Measurements from ENCODE around the gene NAALADL2. TPM values are rescaled to one million over a fixed set of nuclear protein-coding genes. Genes with fewer than 3 reads are reported as not detected.
"Not testable (repeated sequence)": the region's sequence is repeated elsewhere in the genome, so short reads cannot be mapped to it uniquely, and the experiment has no call there.

The NAALADL2 gene
- total RNA-seq, 1 experiment from 2014 or later: not detected

DNA sequence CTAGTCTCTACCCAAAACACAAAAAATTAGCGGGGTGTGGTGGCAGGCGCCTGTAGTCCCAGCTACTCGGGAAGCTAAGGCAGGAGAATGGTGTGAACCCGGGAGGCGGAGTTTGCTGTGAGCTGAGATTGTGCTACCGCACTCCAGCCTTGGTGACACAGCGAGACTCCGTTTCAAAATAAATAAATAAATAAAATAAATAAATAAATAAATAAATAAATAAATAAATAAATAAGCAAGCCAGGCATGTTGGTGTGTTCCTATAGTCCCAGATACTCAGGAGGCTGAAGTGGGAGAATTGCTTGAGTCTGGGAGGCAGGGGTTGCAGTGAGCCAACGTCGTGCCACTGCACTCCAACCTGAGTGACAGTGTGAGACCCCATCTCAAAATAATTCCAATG lies 314.0 kb downstream of the NAALADL2 start:
- H3K9me2 ChIP-seq (replicated peaks; ENCODE audit: insufficient read depth, low read length); H4K20me1 ChIP-seq (ENCODE audit: insufficient read depth, low read depth, low read length); H3K36me3 ChIP-seq (ENCODE audit: insufficient read depth, low read length); H3K79me2 ChIP-seq (ENCODE audit: low read length); H3K4me2 ChIP-seq (ENCODE audit: low read depth, low read length, poor library complexity, severe bottlenecking); H3K4me1 ChIP-seq (ENCODE audit: low read length); H3K27ac ChIP-seq (ENCODE audit: low read length); H2AFZ ChIP-seq (ENCODE audit: low read length); DNase-seq; H3K4me3 ChIP-seq (ENCODE audit: low read length); H3K9ac ChIP-seq (ENCODE audit: low read length); H3K27me3 ChIP-seq (ENCODE audit: low read length): not testable (repeated sequence)
- H3K9me3 ChIP-seq (ENCODE audit: low read length): peaks cover 19% of the 10 kb centered on the region

DNA sequence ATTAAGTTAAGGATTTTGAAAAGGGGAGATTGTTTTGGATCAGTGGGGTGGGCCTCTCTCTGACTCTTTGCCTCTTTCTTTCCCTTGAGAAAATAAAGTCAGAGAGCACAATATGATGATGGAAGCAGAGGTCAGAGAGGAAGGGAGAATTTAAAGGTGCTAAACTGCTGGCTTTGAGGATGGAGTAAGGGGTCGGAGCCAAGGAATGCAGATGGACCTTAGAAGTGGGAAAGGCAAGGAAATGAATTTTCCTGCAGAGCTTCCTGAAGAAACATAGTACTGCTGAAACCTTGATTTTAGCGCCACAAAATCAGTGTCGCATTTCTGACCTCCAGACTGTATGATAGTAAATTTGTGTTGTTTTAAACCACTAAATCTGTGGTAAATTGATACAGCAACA lies 317.4 kb downstream of the NAALADL2 start:
- Histone ChIP-seq H4K20me1 (ENCODE audit: insufficient read depth, low read depth, low read length) (no peaks in the 10 kb centered on the region), H3K9me3 (ENCODE audit: low read length) (peaks cover 10% of the 10 kb centered on the region; the same call in 1 of the 2 replicates), H3K4me3 (ENCODE audit: low read length) (no peak overlapping the region), H3K4me2 (ENCODE audit: low read depth, low read length, poor library complexity, severe bottlenecking) (no peak overlapping the region), H3K27ac (ENCODE audit: low read length) (no peak overlapping the region), H3K4me1 (ENCODE audit: low read length) (no peaks in the 10 kb centered on the region), H3K36me3 (ENCODE audit: insufficient read depth, low read length) (no peaks in the 10 kb centered on the region), H3K9me2 (replicated peaks; ENCODE audit: insufficient read depth, low read length) (no peaks in the 10 kb centered on the region), H3K79me2 (ENCODE audit: low read length) (no peaks in the 10 kb centered on the region), H3K27me3 (ENCODE audit: low read length) (no peaks in the 10 kb centered on the region), H2AFZ (ENCODE audit: low read length) (no peak overlapping the region), H3K9ac (ENCODE audit: low read length) (no peak overlapping the region)
- DNase-seq: no peak

DNA sequence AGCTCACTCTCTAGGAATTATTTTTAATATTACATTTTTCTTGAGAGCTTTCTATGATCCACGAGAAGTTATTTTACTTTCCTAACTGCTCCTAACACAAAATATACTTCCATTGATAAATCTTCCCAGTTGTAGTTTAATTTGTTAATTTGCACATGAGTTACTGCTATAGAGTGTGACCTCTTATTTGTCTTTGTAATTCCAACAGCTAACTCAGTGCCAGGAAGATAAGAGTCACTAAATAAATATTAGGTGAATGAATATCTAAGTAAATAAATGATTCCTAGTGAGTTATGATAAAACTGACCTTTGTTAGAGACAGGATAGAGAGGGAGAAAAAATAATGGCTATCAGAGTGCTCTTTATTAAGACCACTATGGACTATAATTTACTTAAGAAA lies 319.9 kb downstream of the NAALADL2 start:
- Histone ChIP-seq H3K9me2 (replicated peaks; ENCODE audit: insufficient read depth, low read length) (no peaks in the 10 kb centered on the region), H3K27me3 (ENCODE audit: low read length) (no peaks in the 10 kb centered on the region), H3K9me3 (ENCODE audit: low read length) (peaks cover 12% of the 10 kb centered on the region; the same call in 1 of the 2 replicates), H2AFZ (ENCODE audit: low read length) (no peak overlapping the region), H3K79me2 (ENCODE audit: low read length) (no peaks in the 10 kb centered on the region), H4K20me1 (ENCODE audit: insufficient read depth, low read depth, low read length) (no peaks in the 10 kb centered on the region), H3K9ac (ENCODE audit: low read length) (no peak overlapping the region), H3K4me1 (ENCODE audit: low read length) (no peaks in the 10 kb centered on the region), H3K4me3 (ENCODE audit: low read length) (no peak overlapping the region), H3K27ac (ENCODE audit: low read length) (no peak overlapping the region), H3K36me3 (ENCODE audit: insufficient read depth, low read length) (no peaks in the 10 kb centered on the region), H3K4me2 (ENCODE audit: low read depth, low read length, poor library complexity, severe bottlenecking) (no peak overlapping the region)
- DNase-seq: no peak

DNA sequence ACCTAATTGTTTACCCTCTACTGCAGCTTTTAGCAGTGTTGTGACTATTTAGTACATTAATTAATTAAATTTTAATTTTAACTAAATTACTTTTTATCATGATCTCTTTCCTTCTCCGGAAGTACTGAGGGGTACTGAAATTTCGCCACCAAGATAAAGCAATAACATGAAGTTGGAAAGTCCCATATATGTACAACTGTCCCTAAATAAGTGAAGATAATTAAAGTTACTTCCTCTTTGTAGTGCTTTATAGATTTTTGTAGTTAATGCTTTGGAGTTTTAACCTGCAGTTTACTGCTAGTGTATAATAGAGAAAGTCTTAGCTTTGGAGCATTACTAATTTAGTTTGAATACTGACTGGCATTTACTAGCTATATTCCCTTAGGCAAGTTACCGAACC lies 325.3 kb downstream of the NAALADL2 start:
- no peak overlapping the region for H2AFZ ChIP-seq (ENCODE audit: low read length)
- no peak overlapping the region for H3K9ac ChIP-seq (ENCODE audit: low read length)
- H3K9me3 ChIP-seq (ENCODE audit: low read length): peaks cover 34% of the 10 kb centered on the region
- H3K4me3 ChIP-seq (ENCODE audit: low read length): no peak overlapping the region
- no peak for DNase-seq
- no peaks in the 10 kb centered on the region for H3K27me3 ChIP-seq (ENCODE audit: low read length)
- no peaks in the 10 kb centered on the region for H3K9me2 ChIP-seq (replicated peaks; ENCODE audit: insufficient read depth, low read length)
- H4K20me1 ChIP-seq (ENCODE audit: insufficient read depth, low read depth, low read length): no peaks in the 10 kb centered on the region
- no peaks in the 10 kb centered on the region for H3K36me3 ChIP-seq (ENCODE audit: insufficient read depth, low read length)
- no peaks in the 10 kb centered on the region for H3K4me1 ChIP-seq (ENCODE audit: low read length)
- H3K4me2 ChIP-seq (ENCODE audit: low read depth, low read length, poor library complexity, severe bottlenecking): no peak overlapping the region
- H3K27ac ChIP-seq (ENCODE audit: low read length): no peak overlapping the region
- H3K79me2 ChIP-seq (ENCODE audit: low read length): no peaks in the 10 kb centered on the region

DNA sequence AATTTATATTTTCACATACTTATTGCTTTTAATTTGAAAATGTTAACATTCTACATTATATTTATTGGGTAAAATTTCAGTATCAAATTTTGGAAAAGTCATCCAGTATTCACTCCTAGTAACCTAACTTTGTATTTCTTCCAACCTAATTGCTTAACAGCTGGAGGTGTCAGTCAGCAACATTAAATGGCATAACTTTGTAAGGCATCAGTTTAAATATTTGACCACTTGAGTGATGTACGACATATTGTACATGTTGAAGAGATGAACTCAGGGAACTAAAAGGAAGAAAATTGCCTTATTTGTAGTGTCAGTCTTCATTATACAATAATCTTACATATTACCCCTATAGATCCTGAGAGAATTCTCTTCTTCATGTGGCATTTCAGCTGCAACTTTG lies 326.8 kb downstream of the NAALADL2 start:
- Histone ChIP-seq H3K9ac (ENCODE audit: low read length) (no peak overlapping the region), H3K9me2 (replicated peaks; ENCODE audit: insufficient read depth, low read length) (no peaks in the 10 kb centered on the region), H2AFZ (ENCODE audit: low read length) (no peak overlapping the region), H3K27me3 (ENCODE audit: low read length) (no peaks in the 10 kb centered on the region), H3K79me2 (ENCODE audit: low read length) (no peaks in the 10 kb centered on the region), H3K4me2 (ENCODE audit: low read depth, low read length, poor library complexity, severe bottlenecking) (no peak overlapping the region), H3K4me3 (ENCODE audit: low read length) (no peak overlapping the region), H3K4me1 (ENCODE audit: low read length) (no peaks in the 10 kb centered on the region), H3K9me3 (ENCODE audit: low read length) (peaks cover 34% of the 10 kb centered on the region), H3K36me3 (ENCODE audit: insufficient read depth, low read length) (no peaks in the 10 kb centered on the region), H4K20me1 (ENCODE audit: insufficient read depth, low read depth, low read length) (no peaks in the 10 kb centered on the region), H3K27ac (ENCODE audit: low read length) (no peak overlapping the region)
- no peak for DNase-seq

DNA sequence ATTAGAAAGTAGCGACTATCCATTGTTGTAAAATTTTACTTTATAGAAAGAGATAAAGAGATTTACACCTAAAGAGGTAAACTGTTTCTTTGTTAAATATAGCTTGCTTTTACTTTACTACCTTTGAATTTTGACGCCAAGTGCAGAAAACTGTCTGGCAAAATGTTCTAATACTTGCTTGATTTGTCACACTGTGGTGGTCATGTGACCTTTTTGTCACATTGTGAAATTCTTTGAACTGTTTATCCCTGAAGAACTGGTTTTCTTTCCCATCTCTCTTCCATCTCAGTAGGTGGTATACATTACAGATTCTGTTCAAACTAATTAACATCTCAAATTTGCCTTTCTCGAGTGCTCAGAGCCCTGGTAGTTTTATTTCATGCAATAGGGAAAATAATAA lies 327.4 kb downstream of the NAALADL2 start:
- no peak overlapping the region for H3K4me2 ChIP-seq (ENCODE audit: low read depth, low read length, poor library complexity, severe bottlenecking)
- no peak overlapping the region for H3K4me3 ChIP-seq (ENCODE audit: low read length)
- H3K9ac ChIP-seq (ENCODE audit: low read length): no peak overlapping the region
- H3K79me2 ChIP-seq (ENCODE audit: low read length): no peaks in the 10 kb centered on the region
- no peaks in the 10 kb centered on the region for H3K27me3 ChIP-seq (ENCODE audit: low read length)
- H3K27ac ChIP-seq (ENCODE audit: low read length): no peak overlapping the region
- no peak overlapping the region for H2AFZ ChIP-seq (ENCODE audit: low read length)
- DNase-seq: no peak
- no peaks in the 10 kb centered on the region for H3K36me3 ChIP-seq (ENCODE audit: insufficient read depth, low read length)
- no peaks in the 10 kb centered on the region for H4K20me1 ChIP-seq (ENCODE audit: insufficient read depth, low read depth, low read length)
- H3K9me2 ChIP-seq (replicated peaks; ENCODE audit: insufficient read depth, low read length): no peaks in the 10 kb centered on the region
- H3K4me1 ChIP-seq (ENCODE audit: low read length): no peaks in the 10 kb centered on the region
- H3K9me3 ChIP-seq (ENCODE audit: low read length): peaks cover 34% of the 10 kb centered on the region

DNA sequence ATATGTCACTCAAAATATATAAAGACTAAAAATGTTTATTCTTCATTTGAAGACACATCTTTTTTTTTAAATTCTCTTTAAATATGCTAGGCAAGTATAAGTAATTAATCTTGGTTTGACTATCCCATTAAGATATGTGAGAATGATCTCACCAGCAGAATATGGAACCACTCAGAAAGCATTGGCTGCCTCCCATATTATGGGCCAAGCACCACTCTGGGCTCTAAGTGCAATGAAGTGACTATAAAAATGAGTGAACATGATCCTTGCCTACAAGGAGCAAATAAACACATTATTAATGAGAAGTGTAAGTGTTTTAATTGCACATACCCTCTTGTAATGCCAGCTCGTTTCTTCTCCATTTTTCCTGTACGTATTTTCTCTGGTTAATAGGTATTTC lies 328.5 kb downstream of the NAALADL2 start:
- Histone ChIP-seq H3K79me2 (ENCODE audit: low read length) (no peaks in the 10 kb centered on the region), H3K9me2 (replicated peaks; ENCODE audit: insufficient read depth, low read length) (no peaks in the 10 kb centered on the region), H2AFZ (ENCODE audit: low read length) (no peak overlapping the region), H3K4me3 (ENCODE audit: low read length) (no peak overlapping the region), H3K27me3 (ENCODE audit: low read length) (no peaks in the 10 kb centered on the region), H3K4me2 (ENCODE audit: low read depth, low read length, poor library complexity, severe bottlenecking) (no peak overlapping the region), H4K20me1 (ENCODE audit: insufficient read depth, low read depth, low read length) (no peaks in the 10 kb centered on the region), H3K27ac (ENCODE audit: low read length) (no peak overlapping the region), H3K9ac (ENCODE audit: low read length) (no peak overlapping the region), H3K9me3 (ENCODE audit: low read length) (peaks cover 34% of the 10 kb centered on the region), H3K4me1 (ENCODE audit: low read length) (no peaks in the 10 kb centered on the region), H3K36me3 (ENCODE audit: insufficient read depth, low read length) (no peaks in the 10 kb centered on the region)
- no peak for DNase-seq

DNA sequence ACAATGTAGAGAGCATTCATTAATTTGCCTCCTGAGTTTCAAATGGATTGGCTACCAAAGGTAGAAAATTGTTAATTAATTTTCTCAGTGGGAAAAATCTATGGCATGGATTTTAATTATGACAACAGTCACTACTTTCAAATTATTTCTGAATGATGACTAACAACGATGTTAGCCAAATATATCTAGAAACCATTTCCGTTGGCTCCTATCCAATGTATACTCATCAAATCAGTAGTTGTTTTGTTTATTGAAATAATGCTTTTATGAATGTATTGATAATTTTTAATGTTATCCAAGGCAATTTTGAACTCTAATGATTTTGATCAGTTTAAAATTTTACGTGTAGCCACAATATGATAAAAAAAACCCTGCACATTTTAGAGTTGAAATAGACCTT lies 333.4 kb downstream of the NAALADL2 start:
- Histone ChIP-seq H3K4me3 (ENCODE audit: low read length) (no peak overlapping the region), H3K36me3 (ENCODE audit: insufficient read depth, low read length) (no peaks in the 10 kb centered on the region), H3K4me2 (ENCODE audit: low read depth, low read length, poor library complexity, severe bottlenecking) (no peak overlapping the region), H3K9ac (ENCODE audit: low read length) (no peak overlapping the region), H3K9me2 (replicated peaks; ENCODE audit: insufficient read depth, low read length) (no peaks in the 10 kb centered on the region), H3K27me3 (ENCODE audit: low read length) (no peaks in the 10 kb centered on the region), H3K79me2 (ENCODE audit: low read length) (no peaks in the 10 kb centered on the region), H3K27ac (ENCODE audit: low read length) (no peak overlapping the region), H2AFZ (ENCODE audit: low read length) (no peak overlapping the region), H3K9me3 (ENCODE audit: low read length) (peaks cover 24% of the 10 kb centered on the region), H4K20me1 (ENCODE audit: insufficient read depth, low read depth, low read length) (no peaks in the 10 kb centered on the region), H3K4me1 (ENCODE audit: low read length) (no peaks in the 10 kb centered on the region)
- DNase-seq: no peak
